ENCODE measurements around the gene BCL7A.

Gene BCL7A

DNA sequence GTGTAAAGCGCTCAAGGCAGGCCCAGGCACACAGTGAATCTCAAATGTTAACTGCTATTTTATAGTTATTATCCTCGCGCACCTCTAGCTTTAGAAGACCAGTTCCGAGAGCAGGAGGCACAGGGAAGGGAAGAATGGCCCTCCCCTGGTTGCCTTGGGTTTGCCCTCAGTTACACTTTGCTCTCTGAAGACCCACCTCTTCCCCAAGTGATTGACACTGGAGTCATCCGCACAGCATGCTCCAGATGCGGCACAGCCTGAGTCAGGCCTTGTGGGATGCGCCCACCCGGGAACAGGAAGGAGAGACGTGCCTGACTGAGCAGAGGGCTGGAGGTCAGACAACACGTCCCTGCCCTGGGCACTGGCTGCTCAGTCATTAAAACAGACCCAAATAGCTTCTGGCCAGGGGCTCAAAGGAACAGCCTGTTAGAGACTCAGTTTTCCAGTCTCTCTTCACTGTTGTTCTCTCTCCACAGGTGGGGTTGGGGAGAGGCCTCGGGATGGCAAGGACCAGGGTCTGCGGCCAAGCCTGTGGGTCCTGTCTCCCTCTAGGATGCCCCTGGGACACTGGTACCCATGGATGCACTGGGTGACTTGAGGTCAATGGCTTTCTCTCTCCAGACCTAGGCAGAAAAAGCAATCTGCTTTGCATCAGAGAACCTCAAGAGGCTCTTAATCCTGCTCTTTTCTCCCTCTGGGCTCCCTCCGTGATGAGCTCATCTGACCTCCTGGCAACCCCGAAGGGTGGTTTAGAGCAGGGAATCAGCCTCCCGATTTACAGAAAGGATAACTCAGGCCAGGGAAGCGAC is 43.3 kb downstream of the BCL7A start:
- ATAC-seq: peak; percentile 69
- TF ChIP-seq ISL1 (CRISPR knock-in tag; IDR thresholded peaks at IDR 0.05): peak; percentile 66
- no peak for TF ChIP-seq ZFP30 (CRISPR knock-in tag; IDR thresholded peaks at IDR 0.05)
- TF ChIP-seq, protein P1, sequence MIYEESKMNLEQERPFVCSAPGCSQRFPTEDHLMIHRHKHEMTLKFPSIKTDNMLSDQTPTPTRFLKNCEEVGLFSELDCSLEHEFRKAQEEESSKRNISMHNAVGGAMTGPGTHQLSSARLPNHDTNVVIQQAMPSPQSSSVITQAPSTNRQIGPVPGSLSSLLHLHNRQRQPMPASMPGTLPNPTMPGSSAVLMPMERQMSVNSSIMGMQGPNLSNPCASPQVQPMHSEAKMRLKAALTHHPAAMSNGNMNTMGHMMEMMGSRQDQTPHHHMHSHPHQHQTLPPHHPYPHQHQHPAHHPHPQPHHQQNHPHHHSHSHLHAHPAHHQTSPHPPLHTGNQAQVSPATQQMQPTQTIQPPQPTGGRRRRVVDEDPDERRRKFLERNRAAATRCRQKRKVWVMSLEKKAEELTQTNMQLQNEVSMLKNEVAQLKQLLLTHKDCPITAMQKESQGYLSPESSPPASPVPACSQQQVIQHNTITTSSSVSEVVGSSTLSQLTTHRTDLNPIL (CRISPR knock-in tag; IDR thresholded peaks at IDR 0.05; ENCODE audit: low read depth): peak; percentile 69; the same call in 1 of the 2 replicates

DNA sequence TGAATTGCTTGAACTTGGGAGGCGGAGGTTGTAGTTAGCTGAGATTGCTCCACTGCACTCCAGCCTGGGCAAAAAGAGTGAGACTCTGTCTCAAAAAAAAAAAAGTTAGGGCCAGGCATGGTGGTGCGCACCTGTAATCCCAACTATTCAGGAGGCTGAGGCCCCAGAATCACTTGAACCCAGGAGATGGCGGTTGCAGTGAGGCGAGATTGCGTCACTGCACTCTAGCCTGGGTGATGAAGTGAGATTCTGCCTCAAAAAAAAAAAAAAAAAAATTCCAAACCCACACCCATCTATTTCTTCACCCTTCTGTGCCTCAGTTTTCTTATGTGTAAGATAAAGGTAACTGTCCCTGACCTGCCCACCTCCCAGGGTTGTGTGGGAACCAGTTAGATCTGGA is 45.9 kb downstream of the BCL7A start:
- ATAC-seq: no peak
- TF ChIP-seq ZNF70 (CRISPR knock-in tag; IDR thresholded peaks at IDR 0.05) (no peak), ZFP3 (CRISPR knock-in tag; IDR thresholded peaks at IDR 0.05) (no peak), TOX (CRISPR knock-in tag; IDR thresholded peaks at IDR 0.05; ENCODE audit: borderline replicate concordance) (no peak), ZC3H10 (CRISPR knock-in tag; IDR thresholded peaks at IDR 0.05) (no peak), CSDC2 (CRISPR knock-in tag; IDR thresholded peaks at IDR 0.05) (no peak), ARNTL (CRISPR knock-in tag; IDR thresholded peaks at IDR 0.05; ENCODE audit: borderline replicate concordance, low read depth) (no peak), ISL1 (CRISPR knock-in tag; IDR thresholded peaks at IDR 0.05) (no peak)
- TF ChIP-seq, protein P2, sequence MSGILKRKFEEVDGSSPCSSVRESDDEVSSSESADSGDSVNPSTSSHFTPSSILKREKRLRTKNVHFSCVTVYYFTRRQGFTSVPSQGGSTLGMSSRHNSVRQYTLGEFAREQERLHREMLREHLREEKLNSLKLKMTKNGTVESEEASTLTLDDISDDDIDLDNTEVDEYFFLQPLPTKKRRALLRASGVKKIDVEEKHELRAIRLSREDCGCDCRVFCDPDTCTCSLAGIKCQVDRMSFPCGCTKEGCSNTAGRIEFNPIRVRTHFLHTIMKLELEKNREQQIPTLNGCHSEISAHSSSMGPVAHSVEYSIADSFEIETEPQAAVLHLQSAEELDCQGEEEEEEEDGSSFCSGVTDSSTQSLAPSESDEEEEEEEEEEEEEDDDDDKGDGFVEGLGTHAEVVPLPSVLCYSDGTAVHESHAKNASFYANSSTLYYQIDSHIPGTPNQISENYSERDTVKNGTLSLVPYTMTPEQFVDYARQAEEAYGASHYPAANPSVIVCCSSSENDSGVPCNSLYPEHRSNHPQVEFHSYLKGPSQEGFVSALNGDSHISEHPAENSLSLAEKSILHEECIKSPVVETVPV (CRISPR knock-in tag; IDR thresholded peaks at IDR 0.05): no peak
- TF ChIP-seq, protein P3, sequence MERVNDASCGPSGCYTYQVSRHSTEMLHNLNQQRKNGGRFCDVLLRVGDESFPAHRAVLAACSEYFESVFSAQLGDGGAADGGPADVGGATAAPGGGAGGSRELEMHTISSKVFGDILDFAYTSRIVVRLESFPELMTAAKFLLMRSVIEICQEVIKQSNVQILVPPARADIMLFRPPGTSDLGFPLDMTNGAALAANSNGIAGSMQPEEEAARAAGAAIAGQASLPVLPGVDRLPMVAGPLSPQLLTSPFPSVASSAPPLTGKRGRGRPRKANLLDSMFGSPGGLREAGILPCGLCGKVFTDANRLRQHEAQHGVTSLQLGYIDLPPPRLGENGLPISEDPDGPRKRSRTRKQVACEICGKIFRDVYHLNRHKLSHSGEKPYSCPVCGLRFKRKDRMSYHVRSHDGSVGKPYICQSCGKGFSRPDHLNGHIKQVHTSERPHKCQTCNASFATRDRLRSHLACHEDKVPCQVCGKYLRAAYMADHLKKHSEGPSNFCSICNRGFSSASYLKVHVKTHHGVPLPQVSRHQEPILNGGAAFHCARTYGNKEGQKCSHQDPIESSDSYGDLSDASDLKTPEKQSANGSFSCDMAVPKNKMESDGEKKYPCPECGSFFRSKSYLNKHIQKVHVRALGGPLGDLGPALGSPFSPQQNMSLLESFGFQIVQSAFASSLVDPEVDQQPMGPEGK (CRISPR knock-in tag; IDR thresholded peaks at IDR 0.05; ENCODE audit: borderline replicate concordance): no peak
- TF ChIP-seq, protein P4, sequence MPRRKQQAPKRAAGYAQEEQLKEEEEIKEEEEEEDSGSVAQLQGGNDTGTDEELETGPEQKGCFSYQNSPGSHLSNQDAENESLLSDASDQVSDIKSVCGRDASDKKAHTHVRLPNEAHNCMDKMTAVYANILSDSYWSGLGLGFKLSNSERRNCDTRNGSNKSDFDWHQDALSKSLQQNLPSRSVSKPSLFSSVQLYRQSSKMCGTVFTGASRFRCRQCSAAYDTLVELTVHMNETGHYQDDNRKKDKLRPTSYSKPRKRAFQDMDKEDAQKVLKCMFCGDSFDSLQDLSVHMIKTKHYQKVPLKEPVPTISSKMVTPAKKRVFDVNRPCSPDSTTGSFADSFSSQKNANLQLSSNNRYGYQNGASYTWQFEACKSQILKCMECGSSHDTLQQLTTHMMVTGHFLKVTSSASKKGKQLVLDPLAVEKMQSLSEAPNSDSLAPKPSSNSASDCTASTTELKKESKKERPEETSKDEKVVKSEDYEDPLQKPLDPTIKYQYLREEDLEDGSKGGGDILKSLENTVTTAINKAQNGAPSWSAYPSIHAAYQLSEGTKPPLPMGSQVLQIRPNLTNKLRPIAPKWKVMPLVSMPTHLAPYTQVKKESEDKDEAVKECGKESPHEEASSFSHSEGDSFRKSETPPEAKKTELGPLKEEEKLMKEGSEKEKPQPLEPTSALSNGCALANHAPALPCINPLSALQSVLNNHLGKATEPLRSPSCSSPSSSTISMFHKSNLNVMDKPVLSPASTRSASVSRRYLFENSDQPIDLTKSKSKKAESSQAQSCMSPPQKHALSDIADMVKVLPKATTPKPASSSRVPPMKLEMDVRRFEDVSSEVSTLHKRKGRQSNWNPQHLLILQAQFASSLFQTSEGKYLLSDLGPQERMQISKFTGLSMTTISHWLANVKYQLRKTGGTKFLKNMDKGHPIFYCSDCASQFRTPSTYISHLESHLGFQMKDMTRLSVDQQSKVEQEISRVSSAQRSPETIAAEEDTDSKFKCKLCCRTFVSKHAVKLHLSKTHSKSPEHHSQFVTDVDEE (CRISPR knock-in tag; IDR thresholded peaks at IDR 0.05): no peak

- ATAC-seq: no peak
- TF ChIP-seq ESRRG (CRISPR knock-in tag; IDR thresholded peaks at IDR 0.05): no peak
- no peak for TF ChIP-seq ZFP30 (CRISPR knock-in tag; IDR thresholded peaks at IDR 0.05)
- no peak for TF ChIP-seq OSR1 (CRISPR knock-in tag; IDR thresholded peaks at IDR 0.05)
- no peak for TF ChIP-seq ARNTL (CRISPR knock-in tag; IDR thresholded peaks at IDR 0.05; ENCODE audit: borderline replicate concordance, low read depth)
- no peak for TF ChIP-seq TOX (CRISPR knock-in tag; IDR thresholded peaks at IDR 0.05; ENCODE audit: borderline replicate concordance)
- TF ChIP-seq, protein P5, sequence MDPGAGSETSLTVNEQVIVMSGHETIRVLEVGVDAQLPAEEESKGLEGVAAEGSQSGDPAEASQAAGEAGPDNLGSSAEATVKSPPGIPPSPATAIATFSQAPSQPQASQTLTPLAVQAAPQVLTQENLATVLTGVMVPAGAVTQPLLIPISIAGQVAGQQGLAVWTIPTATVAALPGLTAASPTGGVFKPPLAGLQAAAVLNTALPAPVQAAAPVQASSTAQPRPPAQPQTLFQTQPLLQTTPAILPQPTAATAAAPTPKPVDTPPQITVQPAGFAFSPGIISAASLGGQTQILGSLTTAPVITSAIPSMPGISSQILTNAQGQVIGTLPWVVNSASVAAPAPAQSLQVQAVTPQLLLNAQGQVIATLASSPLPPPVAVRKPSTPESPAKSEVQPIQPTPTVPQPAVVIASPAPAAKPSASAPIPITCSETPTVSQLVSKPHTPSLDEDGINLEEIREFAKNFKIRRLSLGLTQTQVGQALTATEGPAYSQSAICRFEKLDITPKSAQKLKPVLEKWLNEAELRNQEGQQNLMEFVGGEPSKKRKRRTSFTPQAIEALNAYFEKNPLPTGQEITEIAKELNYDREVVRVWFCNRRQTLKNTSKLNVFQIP (CRISPR knock-in tag; IDR thresholded peaks at IDR 0.05; ENCODE audit: borderline replicate concordance, low read depth): no peak
- no peak for TF ChIP-seq TCF4 (CRISPR knock-in tag; IDR thresholded peaks at IDR 0.05; ENCODE audit: borderline replicate concordance)
- TF ChIP-seq, protein P1 (CRISPR knock-in tag; IDR thresholded peaks at IDR 0.05; ENCODE audit: low read depth): no peak
- no peak for TF ChIP-seq ZFP3 (CRISPR knock-in tag; IDR thresholded peaks at IDR 0.05)
- no peak for TF ChIP-seq PPARA (CRISPR knock-in tag; IDR thresholded peaks at IDR 0.05; ENCODE audit: borderline replicate concordance)
- TF ChIP-seq ZNF8 (CRISPR knock-in tag; IDR thresholded peaks at IDR 0.05): no peak
- no peak for TF ChIP-seq ZNF70 (CRISPR knock-in tag; IDR thresholded peaks at IDR 0.05)
Observed at GRCh38 chr12:122067966-122068365, 46.3 kb downstream of the BCL7A start.
